H9 (cell line): ENCODE results near the gene HRC. TPM values are rescaled to one million over a fixed set of nuclear protein-coding genes. Genes with fewer than 3 reads are reported as not detected.

ENCODE experiments used
- DNase-seq: peaks from one replicate; pipeline ENCODE4 v3.0.0-alpha.2; 2017
- H2AFZ ChIP-seq: one replicate; pipeline ENCODE4 v1.6.1; 2013; ENCODE audit warnings: mild to moderate bottlenecking, low read length, control low read depth, moderate library complexity
- H2AK5ac ChIP-seq: 2 replicates; pipeline ENCODE4 v1.6.1; 2013; ENCODE audit warnings: low read length, control low read depth, mixed read lengths; ENCODE audit not compliant: insufficient read length
- H2BK120ac ChIP-seq: one replicate; pipeline ENCODE4 v1.6.1; 2013; ENCODE audit warnings: low read depth, mild to moderate bottlenecking, low read length, control low read depth, inconsistent platforms; ENCODE audit not compliant: poor library complexity, severe bottlenecking
- H2BK12ac ChIP-seq: 2 replicates; pipeline ENCODE4 v1.6.1; 2013; ENCODE audit warnings: low read length, control low read depth, mixed read lengths, low read depth; ENCODE audit not compliant: insufficient read length
- H2BK15ac ChIP-seq: 2 replicates; pipeline ENCODE4 v1.6.1; 2013; ENCODE audit warnings: low read depth, low read length, control low read depth
- H2BK20ac ChIP-seq: one replicate; pipeline ENCODE4 v1.6.1; 2013; ENCODE audit warnings: low read depth, mild to moderate bottlenecking, low read length, control low read depth, inconsistent platforms; ENCODE audit not compliant: poor library complexity, severe bottlenecking
- H2BK5ac ChIP-seq: 2 replicates; pipeline ENCODE4 v1.6.1; 2013; ENCODE audit warnings: low read length, control low read depth, mixed read lengths; ENCODE audit not compliant: insufficient read length
- H3K14ac ChIP-seq: 2 replicates; pipeline ENCODE4 v1.6.1; 2013; ENCODE audit warnings: low read length, control low read depth; ENCODE audit not compliant: insufficient read depth
- H3K18ac ChIP-seq: 2 replicates; pipeline ENCODE4 v1.6.1; 2013; ENCODE audit warnings: low read depth, mild to moderate bottlenecking, mixed read lengths, low read length, control low read depth; ENCODE audit not compliant: insufficient read length
- H3K23ac ChIP-seq: 2 replicates; pipeline ENCODE4 v1.6.1; 2013; ENCODE audit warnings: low read length, control low read depth, mixed read lengths, low read depth; ENCODE audit not compliant: insufficient read length
- H3K23me2 ChIP-seq: 2 replicates; pipeline ENCODE4 v1.6.1; 2013; ENCODE audit warnings: low read depth, mild to moderate bottlenecking, mixed read lengths, low read length, control low read depth; ENCODE audit not compliant: insufficient read length, poor library complexity, severe bottlenecking
- H3K27ac ChIP-seq: 2 replicates; pipeline ENCODE4 v1.5.1; 2013; ENCODE audit warnings: low read length, control low read depth, mixed read lengths, low read depth; ENCODE audit not compliant: insufficient read length
- H3K27me3 ChIP-seq: 2 replicates; pipeline ENCODE4 v1.6.1; 2013; ENCODE audit warnings: low read length, control low read depth, inconsistent platforms; ENCODE audit not compliant: insufficient read depth
- H3K4ac ChIP-seq: 2 replicates; pipeline ENCODE4 v1.6.1; 2013; ENCODE audit warnings: low read depth, mild to moderate bottlenecking, control low read depth, inconsistent platforms, low read length, moderate library complexity
- H3K4me1 ChIP-seq: 2 replicates; pipeline ENCODE4 v1.6.1; 2013; ENCODE audit warnings: low read length, control low read depth, inconsistent platforms; ENCODE audit not compliant: insufficient read depth
- H3K4me2 ChIP-seq: 2 replicates; pipeline ENCODE4 v1.6.1; 2013; ENCODE audit warnings: low read length, control low read depth, mixed read lengths; ENCODE audit not compliant: insufficient read length, insufficient read depth
- H3K56ac ChIP-seq: 2 replicates; pipeline ENCODE4 v1.6.1; 2013; ENCODE audit warnings: low read depth, mild to moderate bottlenecking, mixed read lengths, low read length, control low read depth; ENCODE audit not compliant: insufficient read length
- H3K79me1 ChIP-seq: 2 replicates; pipeline ENCODE4 v1.6.1; 2013; ENCODE audit warnings: low read depth, mild to moderate bottlenecking, moderate library complexity, low read length, control low read depth, inconsistent platforms; ENCODE audit not compliant: insufficient read depth, poor library complexity, severe bottlenecking
- H3K79me2 ChIP-seq: 2 replicates; pipeline ENCODE4 v1.6.1; 2013; ENCODE audit warnings: low read length, control low read depth, inconsistent platforms; ENCODE audit not compliant: insufficient read depth
- H3K9ac ChIP-seq: 2 replicates; pipeline ENCODE4 v1.6.1; 2013; ENCODE audit warnings: low read length, control low read depth, mixed read lengths; ENCODE audit not compliant: insufficient read length; ENCODE audit errors: extremely low read depth
- H3K9me3 ChIP-seq: one replicate; pipeline ENCODE4 v1.6.1; 2013; ENCODE audit warnings: low read depth, low read length, inconsistent platforms; ENCODE audit not compliant: control insufficient read depth
- H3T11ph ChIP-seq: one replicate; pipeline ENCODE4 v1.6.1; 2013; ENCODE audit warnings: mild to moderate bottlenecking, low read length, control low read depth, inconsistent platforms
- H4K20me1 ChIP-seq: one replicate; pipeline ENCODE4 v1.6.1; 2013; ENCODE audit not compliant: control insufficient read depth, insufficient read length, insufficient read depth
- H4K5ac ChIP-seq: 2 replicates; pipeline ENCODE4 v1.6.1; 2013; ENCODE audit warnings: low read depth, mild to moderate bottlenecking, mixed read lengths, low read length, control low read depth; ENCODE audit not compliant: insufficient read length
- H4K8ac ChIP-seq: replicated peaks from 2 replicates; pipeline ENCODE4 v1.6.1; 2013; ENCODE audit warnings: low read length, control low read depth, mixed read lengths, low read depth; ENCODE audit not compliant: insufficient read length
- H4K91ac ChIP-seq: 2 replicates; pipeline ENCODE4 v1.6.1; 2013; ENCODE audit warnings: low read depth, mild to moderate bottlenecking, moderate library complexity, mixed read lengths, low read length, control low read depth; ENCODE audit not compliant: insufficient read length
- H3K27ac Mint-ChIP-seq, 3 experiments: 2 replicates in 2 of 3; 3 replicates in 1 of 3; pipeline ENCODE4 v1.8.0; 2020 to 2021; ENCODE audit warnings: mixed read lengths in 3 of 3, mild to moderate bottlenecking in 1 of 3, moderate library complexity in 1 of 3
- H3K27me3 Mint-ChIP-seq: 2 replicates; pipeline ENCODE4 v1.8.0; 2021; ENCODE audit warnings: low read depth, mild to moderate bottlenecking, moderate library complexity, mixed read lengths
- H3K36me3 Mint-ChIP-seq, 3 experiments: 2 replicates in 2 of 3; 3 replicates in 1 of 3; pipeline ENCODE4 v1.8.0; 2020 to 2021; ENCODE audit warnings: low read depth in 3 of 3, mixed read lengths in 3 of 3; ENCODE audit not compliant: insufficient read depth in 1 of 3
- H3K4me1 Mint-ChIP-seq, 2 experiments: 2 replicates each; pipeline ENCODE4 v1.8.0; 2020; ENCODE audit warnings: mixed read lengths in 2 of 2
- H3K4me3 Mint-ChIP-seq, 2 experiments: 2 replicates in 1 of 2; 3 replicates in 1 of 2; pipeline ENCODE4 v1.8.0; 2020 to 2021; ENCODE audit warnings: mild to moderate bottlenecking in 2 of 2, mixed read lengths in 2 of 2, moderate library complexity in 1 of 2
- H3K9me3 Mint-ChIP-seq, 2 experiments: 2 replicates in 1 of 2; 3 replicates in 1 of 2; pipeline ENCODE4 v1.8.0; 2020; ENCODE audit warnings: mild to moderate bottlenecking in 2 of 2, mixed read lengths in 2 of 2, moderate library complexity in 1 of 2
- CTCF ChIP-seq: fragments of 200-600 bp; sonication (generic); conservative IDR thresholded peaks from 3 replicates; pipeline ENCODE4 v1.8.0; 2021; ENCODE audit warnings: antibody characterized with exemption, mild to moderate bottlenecking
- WGBS: extraction: QIAGEN DNeasy Blood & Tissue Kit; methylation state at CpG from one replicate; pipeline ENCODE4 v1.1.7; 2013; ENCODE audit warnings: missing lambda C conversion rate, low lambda C conversion rate, mixed read lengths; ENCODE audit not compliant: insufficient read length; ENCODE audit errors: extremely low coverage; 5-methylcytosine and 5-hydroxymethylcytosine counted together
- total RNA-seq: library from RNA; stranded (reverse); gene quantifications from 2 replicates; pipeline ENCODE4 v1.2.1, GENCODE V29; 2021

The HRC gene
- total RNA-seq, 1 experiment from 2014 or later = 1.8 TPM

GRCh38 chr19:49189259-49189658 lies 34.1 kb upstream of the HRC start:
- no peak overlapping the region for H2BK20ac ChIP-seq
- H2BK5ac ChIP-seq = no peak overlapping the region
- H2BK120ac ChIP-seq = no peak overlapping the region
- TF ChIP-seq CTCF = no peak
- no CpG with 5 or more reads among the region's 5 CpGs for whole genome bisulfite sequencing
- H3K18ac ChIP-seq = no peak overlapping the region
- H3K23me2 ChIP-seq = no peaks in the 10 kb centered on the region
- no peak overlapping the region for H2AK5ac ChIP-seq
- H3K23ac ChIP-seq = no peak overlapping the region
- no peak overlapping the region for H3T11ph ChIP-seq
- H3K4ac ChIP-seq = no peak overlapping the region
- no peaks in the 10 kb centered on the region for H4K20me1 ChIP-seq
- H3K79me2 ChIP-seq = no peaks in the 10 kb centered on the region
- H3K27ac Mint-ChIP-seq = no peak overlapping the region
- H4K5ac ChIP-seq = no peak overlapping the region
- H3K14ac ChIP-seq = no peak overlapping the region
- H3K27me3 ChIP-seq = no peaks in the 10 kb centered on the region
- peaks cover 3% of the 10 kb centered on the region for H3K27me3 Mint-ChIP-seq
- peaks cover 0 to 4% of the 10 kb centered on the region in 2 experiments; a peak in 2 of 5 replicates for H3K9me3 Mint-ChIP-seq
- DNase-seq = no peak
- no peak overlapping the region for H3K56ac ChIP-seq
- H3K9ac ChIP-seq = no peak overlapping the region
- no peak overlapping the region for H3K27ac ChIP-seq
- H3K36me3 Mint-ChIP-seq = peaks cover 6 to 36% (median 8%) of the 10 kb centered on the region in 3 experiments
- H3K4me1 ChIP-seq = no peaks in the 10 kb centered on the region
- no peak overlapping the region for H4K91ac ChIP-seq
- H2AFZ ChIP-seq = no peak overlapping the region
- no peak overlapping the region for H2BK15ac ChIP-seq
- H3K9me3 ChIP-seq = no peaks in the 10 kb centered on the region
- H3K4me1 Mint-ChIP-seq = peaks cover 0 to 4% of the 10 kb centered on the region in 2 experiments; a peak in 2 of 4 replicates
- no peak overlapping the region for H3K4me3 Mint-ChIP-seq
- H4K8ac ChIP-seq = no peak overlapping the region
- H3K79me1 ChIP-seq = no peaks in the 10 kb centered on the region
- no peak overlapping the region for H3K4me2 ChIP-seq
- H2BK12ac ChIP-seq = no peak overlapping the region
